Stimulated activated CD8-positive, alpha-beta memory T cell treated with anti-CD3 and anti-CD28 coated beads, Interleukin-2, amount 100 ng/mL, for 1 hour (primary cell): ENCODE measurements around the gene AVPR2.

Experiments
- DNase-seq, 2 donors: peaks; one replicate each; pipeline ENCODE4 v3.0.0-alpha.2; 2020; ENCODE audit warnings: low read depth in 2 of 2

AVPR2 gene

DNA sequence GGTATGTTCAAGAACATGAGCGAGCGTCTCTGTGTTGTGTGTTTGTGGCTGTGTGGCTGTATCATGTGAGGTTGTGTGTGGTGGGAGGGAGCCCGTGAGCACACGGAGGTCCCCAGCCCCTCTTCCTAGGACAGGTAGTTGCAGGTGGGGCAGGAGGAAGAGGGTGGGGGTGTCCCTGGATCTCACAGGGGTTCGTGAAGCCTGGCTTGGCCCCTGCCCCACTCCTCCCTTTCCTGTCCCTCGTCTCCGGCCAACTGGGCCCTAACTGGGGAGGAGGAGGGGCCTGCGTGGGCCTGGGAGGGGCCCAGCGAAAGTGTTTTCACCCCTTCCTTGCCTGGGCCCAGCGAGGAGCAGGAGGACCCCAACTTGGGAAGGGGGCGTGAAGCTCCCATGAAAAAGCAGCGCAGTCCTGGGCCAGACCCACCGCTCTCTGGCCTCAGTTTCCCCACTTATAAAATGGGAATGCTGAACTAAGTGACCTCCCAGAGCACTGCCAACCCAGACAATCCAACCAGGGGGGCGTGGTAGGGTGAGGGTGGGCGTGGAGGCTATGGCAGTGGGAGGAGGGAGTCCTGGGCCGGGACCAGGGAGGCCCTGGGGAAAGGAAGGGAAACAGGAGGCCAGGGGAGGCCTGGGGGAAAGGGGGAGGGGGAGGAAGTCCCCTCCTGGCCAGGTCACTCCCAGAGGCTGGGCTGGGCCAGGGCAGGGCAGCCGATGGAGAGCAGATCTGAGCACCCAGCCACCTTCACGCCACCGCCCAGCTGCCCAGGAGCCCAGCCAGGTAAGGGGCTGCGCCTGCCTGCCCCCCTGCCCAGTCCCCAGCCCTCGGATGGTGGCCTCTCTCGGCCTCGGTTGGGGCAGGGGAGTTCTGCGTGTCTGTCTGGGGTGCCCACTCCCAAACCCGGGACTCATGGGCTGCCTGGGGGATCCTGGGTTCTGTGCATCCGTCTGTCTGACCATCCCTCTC is at the start of gene AVPR2:
Gene AVPR2 (plus strand): TSS at position 683 of the 967 bp plus-strand sequence. CDS start 473 bp downstream, outside the sequence.
- DNase-seq = no peak

DNA sequence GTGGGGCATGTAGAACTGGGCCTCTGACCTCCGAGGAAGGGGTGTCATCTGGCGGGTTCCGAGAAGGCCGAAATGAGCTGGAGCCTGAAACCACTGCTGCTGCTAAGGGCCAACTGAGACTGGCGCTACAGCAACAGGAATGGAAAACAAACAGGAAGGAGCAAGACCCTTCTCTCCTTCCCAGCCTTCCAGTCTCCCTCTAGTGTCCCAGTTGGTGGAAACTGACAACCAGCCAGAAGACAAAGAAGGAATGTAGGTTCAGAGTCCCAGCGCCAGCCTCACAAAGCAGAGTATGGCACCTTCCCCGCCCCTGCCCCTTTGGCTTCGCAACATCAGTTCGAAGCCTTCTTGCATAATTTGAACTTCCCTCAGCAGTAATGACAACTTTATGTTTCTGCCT is 49.8 kb upstream of the AVPR2 start:
- no peak for DNase-seq

DNA sequence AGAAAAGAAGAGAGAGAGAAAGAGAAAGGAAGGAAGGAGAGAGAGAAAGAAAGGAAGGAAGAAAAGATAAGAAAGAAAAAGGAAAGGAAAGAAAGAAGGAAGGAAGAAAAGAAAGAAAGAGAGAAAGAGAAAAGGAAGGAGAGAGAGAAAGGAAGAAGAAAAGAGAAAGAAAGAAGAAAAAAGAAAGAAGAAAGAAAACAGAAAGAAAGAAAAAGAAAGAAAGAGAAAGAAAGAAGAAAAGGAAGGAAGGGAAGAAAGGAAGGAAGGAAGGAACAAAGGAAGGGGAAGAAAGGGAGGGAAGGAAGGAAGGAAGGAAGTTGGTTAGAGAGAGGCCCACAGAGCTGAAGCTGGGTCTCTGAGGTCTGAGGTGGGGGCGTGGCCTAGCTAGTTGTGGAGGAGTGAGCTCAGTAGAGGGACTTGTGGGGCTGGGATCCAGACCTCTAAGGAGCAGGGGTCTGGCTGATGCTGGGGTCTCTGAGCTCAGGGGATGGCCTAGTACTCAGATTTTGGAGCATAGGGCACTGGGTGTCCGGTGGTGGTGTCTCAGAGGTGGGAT is 47.0 kb upstream of the AVPR2 start:
- no peak for DNase-seq

GRCh38 chrX:153861151-153861550 is 43.3 kb upstream of the AVPR2 start:
- DNase-seq = no peak

DNA sequence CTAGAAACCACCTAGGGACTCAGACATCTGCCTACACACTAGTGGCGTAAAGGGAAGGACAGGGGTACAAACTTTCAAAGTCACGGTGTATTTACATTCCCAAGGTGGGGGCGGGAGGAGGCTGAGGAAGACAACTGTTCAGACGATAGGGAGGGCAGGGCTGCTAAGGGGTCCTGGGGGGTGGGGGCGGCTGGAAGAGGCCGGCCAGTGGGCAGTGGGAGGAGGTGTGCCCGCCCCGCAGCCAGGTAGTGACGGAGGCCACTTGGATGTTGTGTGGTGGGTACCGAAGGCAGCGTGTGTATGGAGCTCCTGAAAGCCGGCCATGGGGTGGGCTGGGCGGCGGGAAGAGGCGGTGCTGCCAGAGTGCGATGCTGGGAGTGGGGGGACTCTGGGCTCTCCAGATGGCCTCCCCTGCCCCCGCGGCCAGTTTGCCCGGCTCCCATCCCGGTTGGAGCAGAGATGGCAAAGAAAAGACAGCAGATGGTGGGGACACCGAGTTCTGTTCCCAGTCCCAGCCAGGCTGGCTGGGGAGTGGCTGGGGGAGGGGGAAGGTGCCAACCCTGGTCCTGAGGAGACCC is 42.7 kb upstream of the AVPR2 start:
- DNase-seq = no peak

- DNase-seq = no peak
These were observed 41.9 kb upstream of the AVPR2 start for GRCh38 chrX:153862369-153863250.

DNA sequence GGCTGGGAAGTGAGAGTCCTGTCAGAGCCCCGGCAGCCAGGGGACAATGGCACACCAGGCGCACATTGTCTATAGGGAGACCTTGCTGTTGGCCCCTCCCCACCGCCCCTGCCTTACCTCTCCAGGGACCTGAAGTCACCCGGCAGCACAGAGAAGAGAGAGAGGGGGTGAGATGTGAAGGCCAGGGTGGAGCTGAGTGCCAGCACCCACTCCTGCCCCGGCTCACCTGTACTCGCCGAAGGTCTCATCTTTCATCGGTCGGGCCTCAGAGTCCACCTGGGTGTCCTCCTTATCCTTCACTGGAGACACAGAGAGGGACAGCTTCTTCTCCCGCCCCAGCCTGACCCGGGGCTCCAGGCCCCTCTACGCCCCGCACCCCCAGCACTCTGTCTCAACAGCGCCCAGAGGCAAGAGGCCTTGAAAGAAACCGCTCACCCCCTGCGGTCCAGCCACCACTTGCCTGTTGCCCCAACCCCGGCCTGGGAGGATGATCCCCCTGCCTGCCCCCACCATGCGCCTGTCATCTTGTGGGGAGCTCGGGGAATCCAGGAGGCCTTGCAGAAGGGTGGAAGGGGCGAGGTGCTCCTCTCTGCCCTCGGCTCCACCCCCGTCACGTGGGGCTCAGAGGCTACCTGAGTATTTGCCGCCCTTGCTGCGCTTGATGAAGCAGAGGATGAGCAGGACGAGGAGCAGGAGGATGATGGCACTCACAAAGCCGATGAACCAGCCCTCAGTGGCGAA is 41.1 kb upstream of the AVPR2 start:
- DNase-seq = no peak

DNA sequence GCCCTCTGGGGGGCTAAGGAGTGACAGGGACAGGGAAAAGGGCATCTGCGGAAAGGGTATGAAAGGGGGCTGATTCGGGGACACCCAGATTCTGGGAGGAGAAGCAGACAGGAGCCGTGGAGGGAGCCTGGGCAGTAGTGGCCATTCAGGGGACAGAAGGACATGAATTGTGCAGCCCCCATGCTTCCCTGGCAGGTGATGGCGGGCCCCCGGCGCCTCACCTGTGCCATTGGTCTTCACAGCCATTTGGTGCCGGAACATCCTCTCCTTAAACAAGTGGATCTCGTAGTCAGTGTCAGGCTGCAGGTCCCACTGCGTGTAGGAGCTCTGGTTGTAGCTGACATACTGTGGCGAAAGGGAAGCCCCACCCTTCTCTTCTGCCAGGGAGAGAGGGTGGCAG is 40.4 kb upstream of the AVPR2 start:
- no peak for DNase-seq

- DNase-seq = no peak
These were observed 39.7 kb upstream of the AVPR2 start for GRCh38 chrX:153864561-153865320.

DNA sequence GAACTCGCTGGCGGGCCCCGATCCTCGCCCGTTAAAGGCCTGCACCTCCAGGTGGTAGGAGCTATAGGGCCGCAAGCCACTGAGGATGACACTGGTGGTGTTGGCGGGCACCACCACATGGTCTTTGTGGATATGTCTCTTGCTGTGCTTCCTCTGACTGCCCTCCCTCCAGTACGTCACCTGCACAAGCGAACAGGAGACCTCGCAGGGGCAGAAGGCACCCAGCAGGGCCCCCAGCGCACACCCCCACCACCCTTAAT is 39.2 kb upstream of the AVPR2 start:
- DNase-seq = no peak

DNA sequence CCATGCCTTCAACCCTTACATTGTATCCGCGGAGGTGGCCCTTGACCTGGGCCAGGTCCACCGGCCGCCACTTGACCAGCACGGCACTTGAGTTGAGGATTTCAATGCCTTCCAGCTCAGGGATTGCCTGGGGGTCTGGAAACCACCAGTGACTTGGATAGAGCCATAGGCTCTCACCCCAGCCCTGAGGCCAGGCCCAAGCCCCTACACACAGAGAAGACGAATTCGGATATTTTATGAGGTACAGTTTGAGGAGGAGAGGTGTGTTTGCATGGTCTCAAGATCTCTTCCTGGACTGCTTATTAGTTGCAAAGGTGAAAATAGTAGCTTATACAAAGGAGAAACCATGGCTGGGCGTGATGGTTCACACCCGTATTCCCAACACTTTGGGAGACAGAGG is 38.8 kb upstream of the AVPR2 start:
- no peak for DNase-seq

- DNase-seq = no peak
These were observed 38.0 kb upstream of the AVPR2 start for GRCh38 chrX:153866302-153867019.

GRCh38 chrX:153867139-153867538 is 37.3 kb upstream of the AVPR2 start:
- no peak for DNase-seq

DNA sequence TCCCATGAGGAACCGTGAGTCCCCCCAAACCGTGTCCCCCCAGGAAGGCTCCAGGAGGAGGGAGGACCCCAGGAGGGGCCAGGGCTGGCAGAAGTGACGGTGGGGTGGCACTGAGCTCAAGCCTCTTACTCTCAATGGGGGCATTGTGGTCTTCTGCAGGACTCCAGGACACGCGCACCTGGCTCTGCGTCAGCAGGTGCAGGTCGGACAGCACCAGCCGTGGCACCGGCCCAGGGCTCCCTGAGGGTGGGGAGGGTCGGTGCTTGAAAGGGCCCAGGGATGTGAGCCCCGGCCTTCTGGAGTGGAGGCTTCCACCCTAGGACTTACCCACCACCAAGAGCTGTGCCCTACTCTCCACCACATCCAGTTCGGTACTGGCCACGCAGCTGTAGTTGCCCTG is 36.8 kb upstream of the AVPR2 start:
- DNase-seq = no peak

GRCh38 chrX:153868576-153869472 is 35.6 kb upstream of the AVPR2 start:
- no peak for DNase-seq

GRCh38 chrX:153869473-153870287 is 34.8 kb upstream of the AVPR2 start:
- no peak for DNase-seq

GRCh38 chrX:153870288-153870690 is 34.2 kb upstream of the AVPR2 start:
- no peak for DNase-seq

DNA sequence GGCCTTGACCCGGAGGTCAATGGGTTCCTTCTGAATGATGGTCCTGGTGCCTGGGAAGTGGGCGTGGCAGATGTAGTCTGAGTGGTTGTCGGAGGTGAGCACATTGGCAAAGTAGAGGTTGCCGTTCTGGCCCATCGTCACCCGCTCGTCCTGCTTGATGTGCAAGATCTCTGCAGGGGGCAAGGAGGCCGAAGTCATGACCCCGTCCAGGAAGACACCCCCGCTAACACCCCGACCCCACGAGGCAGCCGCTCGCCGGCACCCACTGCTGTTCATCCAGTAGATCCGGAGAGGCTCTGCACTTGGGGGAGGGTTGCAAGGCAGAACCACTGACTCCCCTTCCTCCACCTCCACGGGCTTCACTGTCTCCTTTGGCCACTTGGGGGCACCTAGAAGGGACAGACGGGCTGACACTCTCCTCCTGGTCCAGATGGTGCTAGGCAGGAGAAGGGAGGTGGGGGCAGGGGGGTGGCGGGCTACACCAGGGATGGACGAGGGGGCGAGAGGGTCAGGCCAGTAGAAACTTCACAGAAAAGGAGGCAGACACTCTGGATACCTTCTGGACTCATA is 33.6 kb upstream of the AVPR2 start:
- DNase-seq = no peak
